ENCODE measurements around the gene AKR1C8.
A peak's percentile ranks its signal among the peaks of the same experiment; 100 is the strongest.
"Not testable (repeated sequence)": the region's sequence is repeated elsewhere in the genome, so short reads cannot be mapped to it uniquely, and the experiment has no call there.

AKR1C8 gene

GRCh38 chr10:5184987-5185775 is at the start of gene AKR1C8:
AKR1C8 (minus strand) TSS chr10:5185150; CDS start chr10:5185104, 46 bp downstream.
- no peak for DNase-seq

- DNase-seq: peak in 1 of 2 donors; percentile 44
Observed at GRCh38 chr10:5234106-5234860, 49.3 kb upstream of the AKR1C8 start.

- DNase-seq: no peak
Observed at GRCh38 chr10:5233324-5233723, 48.4 kb upstream of the AKR1C8 start.

GRCh38 chr10:5229019-5229418 is 44.1 kb upstream of the AKR1C8 start:
- DNase-seq: no peak

GRCh38 chr10:5222942-5223341 is 38.0 kb upstream of the AKR1C8 start:
- DNase-seq: not testable (repeated sequence)

- no peak for DNase-seq
Observed at GRCh38 chr10:5219262-5219661, 34.3 kb upstream of the AKR1C8 start.

- no peak for DNase-seq
Observed at GRCh38 chr10:5216801-5217200, 31.9 kb upstream of the AKR1C8 start.

GRCh38 chr10:5211696-5212536 is 27.0 kb upstream of the AKR1C8 start:
- no peak for DNase-seq

GRCh38 chr10:5210261-5210660 is 25.3 kb upstream of the AKR1C8 start:
- DNase-seq: peak in 1 of 2 donors; percentile 2

GRCh38 chr10:5209776-5210175 is 24.8 kb upstream of the AKR1C8 start:
- DNase-seq: not testable (repeated sequence)

- DNase-seq: no peak
Observed at GRCh38 chr10:5206799-5207198, 21.8 kb upstream of the AKR1C8 start.

- DNase-seq: no peak
Observed at GRCh38 chr10:5199398-5199797, 14.4 kb upstream of the AKR1C8 start.

GRCh38 chr10:5198386-5198785 is 13.4 kb upstream of the AKR1C8 start:
- DNase-seq: no peak

GRCh38 chr10:5196702-5197113 is 11.8 kb upstream of the AKR1C8 start, which contains the start of gene AKR1C4:
AKR1C4 (plus strand) TSS chr10:5196837; CDS start chr10:5196868, 31 bp downstream.
- no peak for DNase-seq

GRCh38 chr10:5195727-5196374 is 10.9 kb upstream of the AKR1C8 start:
- no peak for DNase-seq

- DNase-seq: no peak
Observed at GRCh38 chr10:5194431-5194830, 9.5 kb upstream of the AKR1C8 start.

GRCh38 chr10:5188358-5188757 is 3.4 kb upstream of the AKR1C8 start:
- no peak for DNase-seq

GRCh38 chr10:5187867-5188266 is 2.9 kb upstream of the AKR1C8 start:
- no peak for DNase-seq

GRCh38 chr10:5183923-5184322 is 1.0 kb downstream of the AKR1C8 start:
- DNase-seq: no peak

GRCh38 chr10:5180503-5180902 is 4.4 kb downstream of the AKR1C8 start:
- DNase-seq: not testable (repeated sequence)

- DNase-seq: not testable (repeated sequence)
Observed at GRCh38 chr10:5175581-5175980, 9.4 kb downstream of the AKR1C8 start.

GRCh38 chr10:5168897-5169420 is 16.0 kb downstream of the AKR1C8 start:
- DNase-seq: no peak
